GM12874 (cell line): ENCODE data around the gene C8G.

Source experiments
- CTCF ChIP-seq: IDR thresholded peaks from 2 replicates; pipeline ENCODE4 v1.5.1; 2011; ENCODE audit warnings: low read depth, mild to moderate bottlenecking, control low read depth, low read length, moderate library complexity; ENCODE audit not compliant: insufficient read depth

The C8G gene

GRCh38 chr9:136928591-136928990, 16.5 kb upstream of the C8G start:
- TF ChIP-seq CTCF = no peak

- TF ChIP-seq CTCF = no peak
Measured at GRCh38 chr9:136930014-136930413, 15.0 kb upstream of the C8G start.

DNA sequence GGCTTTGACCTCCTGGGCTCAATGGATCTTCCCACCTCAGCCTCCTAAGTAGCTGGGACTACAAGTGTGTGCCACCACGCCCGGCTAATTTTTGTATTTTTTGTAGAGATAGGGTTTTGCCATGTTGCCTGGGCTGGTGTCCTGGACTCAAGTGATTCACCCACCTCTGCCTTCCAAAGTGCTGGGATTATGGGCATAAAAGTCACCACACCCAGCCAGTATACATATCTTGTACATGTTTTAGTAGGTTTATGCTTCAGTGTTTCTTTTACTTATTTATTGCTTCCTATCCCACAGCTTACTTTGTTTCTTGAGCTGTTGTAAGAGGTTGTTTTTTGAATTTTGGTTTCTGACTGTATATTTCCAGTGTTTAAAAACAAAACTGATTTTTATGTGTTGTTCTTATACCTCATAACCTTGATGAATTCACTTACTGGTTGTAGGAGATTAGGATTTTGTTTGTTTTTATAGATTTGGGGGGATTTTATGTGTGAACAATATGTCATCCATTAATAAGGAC, 13.4 kb upstream of the C8G start:
- no peak for TF ChIP-seq CTCF

DNA sequence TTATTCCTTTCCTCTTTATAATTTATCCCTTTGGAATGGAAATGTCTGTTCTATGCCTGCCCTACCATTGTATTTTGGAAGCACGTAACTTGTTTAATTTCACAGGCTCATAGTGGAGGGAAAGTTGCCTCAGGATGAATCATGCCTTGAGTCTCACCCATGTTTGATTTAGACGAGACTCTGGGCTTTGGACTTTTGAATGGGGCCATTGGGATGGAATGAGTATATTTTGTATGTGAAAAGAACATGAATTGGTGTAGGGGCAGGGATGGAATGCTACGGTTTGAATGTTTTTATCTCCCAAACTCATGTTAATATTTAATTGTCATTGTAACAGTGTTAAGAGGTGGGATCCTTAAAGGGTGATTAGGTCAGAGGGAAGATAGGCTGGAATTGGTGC, 10.8 kb upstream of the C8G start:
- no peak for TF ChIP-seq CTCF

- no peak for TF ChIP-seq CTCF
Measured at GRCh38 chr9:136935651-136936050, 9.4 kb upstream of the C8G start.

- no peak for TF ChIP-seq CTCF
Measured at GRCh38 chr9:136936645-136937170, 8.3 kb upstream of the C8G start.

- no peak for TF ChIP-seq CTCF
Measured at GRCh38 chr9:136937186-136938001, 7.6 kb upstream of the C8G start.
